Naive B cell (primary cell): ENCODE data around the gene GPRIN1. TPM values are rescaled to one million over a fixed set of nuclear protein-coding genes. Genes with fewer than 3 reads are reported as not detected.

Source experiments
- ATAC-seq, 2 donors: fragments of 150-1000 bp; cut with Tn5 transposase; 2 replicates each; pipeline ENCODE4 v1.10.0; 2021; ENCODE audit warnings: low read depth in 2 of 2, mild to moderate bottlenecking in 2 of 2, moderate library complexity in 2 of 2
- DNase-seq: peaks from one replicate; pipeline ENCODE4 v3.0.0; 2022
- H3K27ac Mint-ChIP-seq, 6 donors: one replicate each; pipeline ENCODE4 v1.8.0; 2020 to 2022; ENCODE audit warnings: mild to moderate bottlenecking in 6 of 6, mixed read lengths in 6 of 6, moderate library complexity in 5 of 6, inconsistent platforms in 2 of 6
- H3K27me3 Mint-ChIP-seq, 3 donors: one replicate each; pipeline ENCODE4 v1.8.0; 2021 to 2022; ENCODE audit warnings: mixed read lengths in 3 of 3, mild to moderate bottlenecking in 1 of 3
- H3K36me3 Mint-ChIP-seq, 2 donors: one replicate each; pipeline ENCODE4 v1.8.0; 2020 to 2022; ENCODE audit warnings: mixed read lengths in 2 of 2, inconsistent platforms in 1 of 2, mild to moderate bottlenecking in 1 of 2
- H3K4me1 Mint-ChIP-seq, 3 donors: one replicate each; pipeline ENCODE4 v1.8.0; 2020 to 2022; ENCODE audit warnings: mixed read lengths in 3 of 3, inconsistent platforms in 1 of 3, mild to moderate bottlenecking in 1 of 3, moderate library complexity in 1 of 3
- H3K4me3 Mint-ChIP-seq, 8 donors: one replicate each; pipeline ENCODE4 v1.8.0; 2020 to 2022; ENCODE audit warnings: mild to moderate bottlenecking in 8 of 8, mixed read lengths in 8 of 8, moderate library complexity in 8 of 8, inconsistent platforms in 2 of 8
- H3K9me3 Mint-ChIP-seq, 7 donors: one replicate each; pipeline ENCODE4 v1.8.0; 2020 to 2022; ENCODE audit warnings: mixed read lengths in 7 of 7, mild to moderate bottlenecking in 5 of 7, inconsistent platforms in 2 of 7, moderate library complexity in 1 of 7
- polyA plus RNA-seq, 6 donors: library from polyadenylated mRNA; unstranded; fragments of 300-500 nt; fragmentation: Illumina TruSeq; gene quantifications; one replicate each; pipeline ENCODE4 v1.2.3, GENCODE V29; 2021; ENCODE audit warnings: low read depth in 6 of 6

Gene GPRIN1
- polyA plus RNA-seq, 6 donors from 2014 or later = 0.08 to 0.65 (median 0.16) TPM; not detected in 1

DNA sequence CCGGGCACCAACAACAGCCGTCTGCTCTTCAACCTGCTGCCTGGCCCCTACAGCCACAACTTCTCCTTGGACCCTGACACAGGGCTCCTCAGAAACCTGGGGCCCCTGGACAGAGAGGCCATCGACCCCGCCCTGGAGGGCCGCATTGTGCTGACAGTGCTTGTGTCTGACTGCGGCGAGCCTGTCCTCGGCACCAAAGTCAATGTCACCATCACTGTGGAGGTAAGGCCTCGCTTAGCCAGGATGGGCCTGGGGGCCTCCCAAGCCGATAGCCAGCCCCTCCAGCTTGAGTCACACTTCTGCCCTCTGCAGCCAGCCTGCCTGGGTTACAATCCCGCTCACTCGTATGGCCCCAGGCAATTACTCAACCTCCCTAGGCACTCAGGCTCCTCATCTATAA lies 28.6 kb downstream of the GPRIN1 start:
- DNase-seq (no peak), ATAC-seq (no peak)
- peaks cover 0 to 18% (median 11%) of the 10 kb centered on the region in 7 donors for H3K9me3 Mint-ChIP-seq
- no peaks in the 10 kb centered on the region for H3K36me3 Mint-ChIP-seq
- H3K4me1 Mint-ChIP-seq = peaks cover 0 to 6% (median 0%) of the 10 kb centered on the region in 3 donors
- H3K4me3 Mint-ChIP-seq = no peak overlapping the region
- peaks cover 0 to 5% (median 0%) of the 10 kb centered on the region in 3 donors for H3K27me3 Mint-ChIP-seq
- H3K27ac Mint-ChIP-seq = no peak overlapping the region

- peaks cover 0 to 9% (median 0%) of the 10 kb centered on the region in 3 donors for H3K27me3 Mint-ChIP-seq
- ATAC-seq (no peak), DNase-seq (no peak)
- H3K4me1 Mint-ChIP-seq = peaks cover under 1 to 6% (median under 1%) of the 10 kb centered on the region in 3 donors
- H3K36me3 Mint-ChIP-seq = no peaks in the 10 kb centered on the region
- H3K9me3 Mint-ChIP-seq = peaks cover 0 to 10% (median 2%) of the 10 kb centered on the region in 7 donors
- no peak overlapping the region for H3K4me3 Mint-ChIP-seq
- H3K27ac Mint-ChIP-seq = no peak overlapping the region
Measured at GRCh38 chr5:176579323-176579722, 30.6 kb downstream of the GPRIN1 start.

GRCh38 chr5:176578391-176578808 lies 31.6 kb downstream of the GPRIN1 start:
- Mint-ChIP-seq H3K27me3 (peaks cover 0 to 9% (median 5%) of the 10 kb centered on the region in 3 donors), H3K36me3 (no peaks in the 10 kb centered on the region), H3K4me1 (peaks cover 6 to 8% (median 6%) of the 10 kb centered on the region in 3 donors), H3K9me3 (peaks cover 0 to 3% (median 0%) of the 10 kb centered on the region in 7 donors), H3K4me3 (no peak overlapping the region), H3K27ac (peak overlapping the region in 1 of 6 donors; percentile 47)
- ATAC-seq (peak; percentile 37 to 38), DNase-seq (peak; percentile 15)

GRCh38 chr5:176577312-176578176 lies 32.4 kb downstream of the GPRIN1 start:
- DNase-seq (no peak), ATAC-seq (peak; percentile 18 to 29)
- peaks cover 7 to 16% (median 9%) of the 10 kb centered on the region in 3 donors for H3K27me3 Mint-ChIP-seq
- H3K27ac Mint-ChIP-seq = peak overlapping the region in 1 of 6 donors; percentile 37
- no peaks in the 10 kb centered on the region for H3K36me3 Mint-ChIP-seq
- no peak overlapping the region for H3K4me3 Mint-ChIP-seq
- peaks cover 6 to 9% (median 8%) of the 10 kb centered on the region in 3 donors for H3K4me1 Mint-ChIP-seq
- H3K9me3 Mint-ChIP-seq = no peaks in the 10 kb centered on the region

DNA sequence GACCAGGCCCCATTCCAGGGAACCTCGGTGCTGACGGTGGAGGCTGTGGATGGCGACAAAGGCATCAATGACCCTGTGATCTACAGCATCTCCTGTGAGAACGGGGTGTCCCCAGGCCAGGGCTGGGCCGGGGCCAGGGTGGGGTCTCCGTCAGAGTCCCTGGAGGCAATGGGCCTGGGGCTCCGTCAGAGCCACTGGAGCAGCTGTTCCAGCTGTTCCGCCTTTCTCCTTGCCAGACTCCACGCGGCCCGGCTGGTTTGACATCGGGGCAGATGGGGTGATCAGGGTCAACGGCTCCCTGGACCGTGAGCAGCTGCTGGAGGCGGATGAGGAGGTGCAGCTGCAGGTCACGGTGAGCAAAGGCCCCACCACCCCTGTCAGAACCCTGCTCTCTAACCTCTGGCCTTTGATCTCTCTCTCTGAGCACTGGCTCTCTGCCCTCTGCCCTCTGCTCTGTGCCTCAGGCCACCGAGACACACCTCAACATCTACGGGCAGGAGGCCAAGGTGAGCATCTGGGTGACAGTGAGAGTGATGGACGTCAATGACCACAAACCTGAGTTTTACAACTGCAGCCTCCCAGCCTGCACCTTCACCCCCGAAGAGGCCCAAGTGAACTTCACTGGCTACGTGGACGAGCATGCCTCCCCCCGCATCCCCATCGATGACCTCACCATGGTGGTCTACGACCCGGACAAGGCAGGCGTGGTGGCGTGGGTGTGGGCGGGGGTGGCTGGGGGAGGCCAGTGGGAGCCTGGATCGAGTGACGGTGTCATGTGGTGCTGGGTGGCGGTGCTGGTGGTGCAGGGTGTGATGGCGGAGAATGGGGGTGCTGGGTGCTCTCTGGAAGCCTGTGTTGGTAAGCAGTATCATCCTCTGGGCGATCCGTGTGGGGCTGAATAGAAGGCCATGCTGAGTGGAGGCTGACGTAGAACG lies 34.2 kb downstream of the GPRIN1 start:
- H3K27ac Mint-ChIP-seq = no peak overlapping the region
- no peak for DNase-seq
- no peak overlapping the region for H3K4me3 Mint-ChIP-seq
- peaks cover 6 to 9% (median 8%) of the 10 kb centered on the region in 3 donors for H3K4me1 Mint-ChIP-seq
- peaks cover 9 to 23% (median 17%) of the 10 kb centered on the region in 3 donors for H3K27me3 Mint-ChIP-seq
- ATAC-seq = no peak
- no peaks in the 10 kb centered on the region for H3K9me3 Mint-ChIP-seq
- H3K36me3 Mint-ChIP-seq = no peaks in the 10 kb centered on the region

GRCh38 chr5:176575066-176575465 lies 34.9 kb downstream of the GPRIN1 start:
- no peaks in the 10 kb centered on the region for H3K36me3 Mint-ChIP-seq
- H3K4me1 Mint-ChIP-seq = peaks cover 6 to 9% (median 8%) of the 10 kb centered on the region in 3 donors
- H3K27me3 Mint-ChIP-seq = peaks cover 9 to 23% (median 17%) of the 10 kb centered on the region in 3 donors
- H3K27ac Mint-ChIP-seq = peak overlapping the region in 1 of 6 donors; percentile 7
- DNase-seq (no peak), ATAC-seq (no peak)
- no peak overlapping the region for H3K4me3 Mint-ChIP-seq
- H3K9me3 Mint-ChIP-seq = no peaks in the 10 kb centered on the region

- H3K36me3 Mint-ChIP-seq = no peaks in the 10 kb centered on the region
- no peak overlapping the region for H3K4me3 Mint-ChIP-seq
- no peaks in the 10 kb centered on the region for H3K9me3 Mint-ChIP-seq
- H3K4me1 Mint-ChIP-seq = peaks cover 6 to 9% (median 8%) of the 10 kb centered on the region in 3 donors
- ATAC-seq = no peak
- no peak for DNase-seq
- H3K27me3 Mint-ChIP-seq = peaks cover 9 to 23% (median 17%) of the 10 kb centered on the region in 3 donors
- peak overlapping the region in 3 of 6 donors; percentile 24 to 47 (median 44) for H3K27ac Mint-ChIP-seq
Measured at GRCh38 chr5:176574297-176574591, 35.7 kb downstream of the GPRIN1 start.

DNA sequence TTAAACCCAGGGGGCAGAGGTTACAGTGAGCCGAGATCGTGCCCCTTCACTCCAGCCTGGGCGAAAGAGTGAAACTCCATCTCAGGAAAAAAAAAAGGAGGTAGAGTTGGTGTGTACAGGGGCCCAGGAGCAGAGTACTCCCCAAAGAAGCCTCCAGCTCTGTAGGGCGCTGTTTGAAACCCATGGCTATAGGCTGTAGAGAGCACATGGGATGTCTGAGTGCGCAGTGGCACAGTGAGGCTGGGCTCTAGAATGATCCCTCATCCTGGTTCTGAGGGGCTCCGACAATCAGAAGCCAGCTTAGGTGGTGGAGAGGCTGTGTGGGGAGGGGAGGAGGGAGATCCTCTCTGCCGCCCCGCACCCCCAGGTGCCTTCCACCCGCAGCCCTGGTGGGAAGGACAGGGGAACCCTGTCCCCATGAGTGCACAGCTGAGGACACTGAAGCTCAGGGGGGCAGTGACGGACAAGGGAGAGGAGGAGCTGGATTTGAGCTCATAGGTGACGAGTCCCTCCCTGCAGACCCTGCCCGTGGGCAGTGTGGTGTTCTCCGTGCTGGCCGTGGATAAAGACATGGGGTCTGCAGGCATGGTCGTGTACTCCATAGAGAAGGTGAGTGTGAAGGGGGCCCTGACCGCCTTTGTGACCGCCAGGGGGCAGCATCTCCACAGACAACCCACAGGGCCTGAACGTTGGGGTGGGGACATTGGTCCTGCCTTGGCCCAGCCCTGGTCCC lies 36.2 kb downstream of the GPRIN1 start:
- H3K36me3 Mint-ChIP-seq = no peaks in the 10 kb centered on the region
- H3K4me3 Mint-ChIP-seq = no peak overlapping the region
- H3K9me3 Mint-ChIP-seq = no peaks in the 10 kb centered on the region
- peaks cover 6 to 9% (median 8%) of the 10 kb centered on the region in 3 donors for H3K4me1 Mint-ChIP-seq
- ATAC-seq (peak; percentile 83 to 92), DNase-seq (peak; percentile 70)
- peaks cover 9 to 23% (median 17%) of the 10 kb centered on the region in 3 donors for H3K27me3 Mint-ChIP-seq
- peak overlapping the region in 2 of 6 donors; percentile 44 to 47 for H3K27ac Mint-ChIP-seq

DNA sequence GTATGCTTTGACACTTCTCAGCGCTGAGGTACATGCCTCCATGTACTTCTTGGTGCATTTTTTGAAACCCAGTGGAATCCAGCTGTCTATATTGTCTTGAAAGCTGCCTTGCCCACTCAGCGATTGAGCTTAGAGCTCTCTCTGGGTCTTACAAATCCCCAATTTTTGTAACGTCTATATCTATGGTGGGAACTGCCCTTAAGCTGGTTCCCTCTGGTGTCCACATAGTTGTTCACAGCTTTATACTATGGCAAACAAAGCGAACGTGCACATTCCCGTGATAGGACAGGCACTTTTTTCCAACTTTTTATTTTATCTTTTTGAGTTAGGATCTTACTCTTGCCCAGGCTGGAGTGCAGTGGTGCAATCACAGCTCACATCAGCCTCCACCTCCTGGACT lies 39.9 kb downstream of the GPRIN1 start:
- no peaks in the 10 kb centered on the region for H3K36me3 Mint-ChIP-seq
- H3K27me3 Mint-ChIP-seq = peaks cover 15 to 28% (median 25%) of the 10 kb centered on the region in 3 donors
- ATAC-seq (no peak), DNase-seq (no peak)
- no peak overlapping the region for H3K4me3 Mint-ChIP-seq
- H3K4me1 Mint-ChIP-seq = peaks cover 0 to 9% (median 8%) of the 10 kb centered on the region in 3 donors
- H3K9me3 Mint-ChIP-seq = no peaks in the 10 kb centered on the region
- H3K27ac Mint-ChIP-seq = no peak overlapping the region

DNA sequence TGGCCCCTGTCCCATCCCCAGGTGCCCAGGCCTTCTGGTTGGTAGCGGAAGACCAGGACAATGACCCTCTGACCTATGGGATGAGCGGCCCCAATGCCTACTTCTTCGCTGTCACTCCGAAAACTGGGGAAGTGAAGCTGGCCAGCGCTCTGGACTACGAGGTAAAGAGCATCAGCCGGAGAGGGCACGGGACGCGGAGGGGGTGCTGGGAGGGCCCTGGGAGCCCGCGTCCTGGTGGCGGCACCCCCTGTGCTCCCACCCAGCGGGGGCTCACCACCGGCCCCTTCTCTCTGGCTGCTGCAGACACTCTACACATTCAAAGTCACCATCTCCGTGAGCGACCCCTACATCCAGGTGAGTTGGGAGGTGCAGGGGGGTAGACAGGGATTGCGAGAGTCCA lies 41.3 kb downstream of the GPRIN1 start:
- Mint-ChIP-seq H3K4me1 (peaks cover 0 to 3% (median under 1%) of the 10 kb centered on the region in 3 donors), H3K27me3 (peaks cover 10 to 28% (median 25%) of the 10 kb centered on the region in 3 donors)

GRCh38 chr5:176565760-176566288 lies 44.1 kb downstream of the GPRIN1 start:
- peaks cover 10 to 29% (median 25%) of the 10 kb centered on the region in 3 donors for H3K27me3 Mint-ChIP-seq
- H3K36me3 Mint-ChIP-seq = peaks cover 0 to 6% of the 10 kb centered on the region in 2 donors
- no peak overlapping the region for H3K4me3 Mint-ChIP-seq
- H3K4me1 Mint-ChIP-seq = peaks cover 0 to 3% (median 0%) of the 10 kb centered on the region in 3 donors
- H3K9me3 Mint-ChIP-seq = peaks cover 0 to 1% (median 0%) of the 10 kb centered on the region in 7 donors
- no peak for DNase-seq
- ATAC-seq = no peak
- no peak overlapping the region for H3K27ac Mint-ChIP-seq

More for the DNA sequence above, 41.3 kb downstream of the GPRIN1 start:
- no peaks in the 10 kb centered on the region for H3K9me3 Mint-ChIP-seq
- H3K36me3 Mint-ChIP-seq = no peaks in the 10 kb centered on the region
- no peak overlapping the region for H3K4me3 Mint-ChIP-seq
- no peak overlapping the region for H3K27ac Mint-ChIP-seq
- ATAC-seq (no peak), DNase-seq (no peak)

- Mint-ChIP-seq H3K4me3 (no peak overlapping the region), H3K27me3 (peaks cover 17 to 29% (median 25%) of the 10 kb centered on the region in 3 donors), H3K36me3 (peaks cover 0 to 6% of the 10 kb centered on the region in 2 donors), H3K9me3 (peaks cover 0 to 1% (median 0%) of the 10 kb centered on the region in 7 donors), H3K27ac (peak overlapping the region in 1 of 6 donors; percentile 15), H3K4me1 (peaks cover 3 to 6% (median 4%) of the 10 kb centered on the region in 3 donors)
- DNase-seq (no peak), ATAC-seq (no peak)
Measured at GRCh38 chr5:176564002-176564401, 46.0 kb downstream of the GPRIN1 start.
